Adrenal gland (tissue), 5 donors: ENCODE data around the gene DIPK1C.

Experiments used
- POLR2A ChIP-seq, 2 donors: fragments of 450-650 bp; IDR thresholded peaks; one replicate each; pipeline ENCODE4 v1.6.1; 2017; ENCODE audit warnings: antibody characterized with exemption in 2 of 2, mild to moderate bottlenecking in 2 of 2, moderate library complexity in 1 of 2
- TF ChIP-seq, protein P1 (sequence below), 6 experiments: fragments of 450-650 bp in 4 of 6; fragments of 200-600 bp in 2 of 6; sonication (generic) in 1 of 6; IDR thresholded peaks; 1 replicate in 5 of 6; 2 replicates in 1 of 6; pipeline versions ENCODE4 v1.5.1 to v1.8.0; 2016 to 2021; ENCODE audit warnings: antibody characterized with exemption in 6 of 6, mild to moderate bottlenecking in 2 of 6, moderate library complexity in 1 of 6
- donor health status: DM: no; HTN: no; CAD: no.

DNA sequence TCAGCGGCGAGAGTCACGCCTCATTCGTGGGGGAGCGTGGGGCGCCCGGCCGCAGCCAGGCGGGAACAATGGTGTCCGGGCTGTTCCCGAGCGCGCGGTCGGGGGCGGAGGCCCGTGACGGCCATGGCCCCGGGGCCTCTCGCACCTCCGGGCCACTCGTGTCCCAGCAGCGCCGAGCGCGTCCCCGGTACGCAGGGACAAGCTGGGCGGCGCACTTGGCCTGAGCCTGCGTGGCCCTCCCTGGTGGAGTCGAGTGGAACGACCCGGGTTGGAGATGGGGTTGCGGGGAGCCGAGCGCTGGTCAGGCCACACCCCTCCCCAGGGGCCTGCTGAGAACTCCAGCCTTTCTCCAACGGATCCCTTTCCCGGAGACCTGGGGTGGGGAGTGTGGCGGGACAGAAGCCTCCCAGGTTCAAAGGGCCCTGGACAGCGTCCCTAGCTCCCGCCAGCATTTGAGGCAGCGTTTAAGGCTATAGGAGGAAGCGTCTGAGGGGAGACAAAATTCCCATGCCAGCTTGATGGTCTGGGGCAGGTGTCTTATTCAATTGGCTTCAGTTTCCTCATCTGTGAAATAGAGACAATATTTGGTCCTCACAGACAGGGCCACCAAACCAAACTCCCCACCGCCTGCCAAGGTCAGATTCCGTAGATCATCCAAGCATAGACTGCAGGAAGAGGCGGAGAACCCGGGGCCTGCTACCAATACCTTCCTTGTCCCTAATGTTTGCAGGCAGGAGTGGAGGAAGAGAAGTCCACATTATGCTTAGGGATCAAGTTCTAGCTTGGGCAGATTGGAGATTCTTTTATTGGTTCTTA lies 39.6 kb upstream of the DIPK1C start:
- TF ChIP-seq, protein P1, sequence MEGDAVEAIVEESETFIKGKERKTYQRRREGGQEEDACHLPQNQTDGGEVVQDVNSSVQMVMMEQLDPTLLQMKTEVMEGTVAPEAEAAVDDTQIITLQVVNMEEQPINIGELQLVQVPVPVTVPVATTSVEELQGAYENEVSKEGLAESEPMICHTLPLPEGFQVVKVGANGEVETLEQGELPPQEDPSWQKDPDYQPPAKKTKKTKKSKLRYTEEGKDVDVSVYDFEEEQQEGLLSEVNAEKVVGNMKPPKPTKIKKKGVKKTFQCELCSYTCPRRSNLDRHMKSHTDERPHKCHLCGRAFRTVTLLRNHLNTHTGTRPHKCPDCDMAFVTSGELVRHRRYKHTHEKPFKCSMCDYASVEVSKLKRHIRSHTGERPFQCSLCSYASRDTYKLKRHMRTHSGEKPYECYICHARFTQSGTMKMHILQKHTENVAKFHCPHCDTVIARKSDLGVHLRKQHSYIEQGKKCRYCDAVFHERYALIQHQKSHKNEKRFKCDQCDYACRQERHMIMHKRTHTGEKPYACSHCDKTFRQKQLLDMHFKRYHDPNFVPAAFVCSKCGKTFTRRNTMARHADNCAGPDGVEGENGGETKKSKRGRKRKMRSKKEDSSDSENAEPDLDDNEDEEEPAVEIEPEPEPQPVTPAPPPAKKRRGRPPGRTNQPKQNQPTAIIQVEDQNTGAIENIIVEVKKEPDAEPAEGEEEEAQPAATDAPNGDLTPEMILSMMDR (IDR thresholded peaks at IDR 0.05), result peak in 5 of 6 experiments; percentile 10 to 40 (median 20)
- TF ChIP-seq POLR2A (IDR thresholded peaks at IDR 0.05), result peak in 1 of 2 donors; percentile 8
